Neuronal stem cell (in vitro differentiated cells): ENCODE measurements around the gene MT4.

Experiments
- DNase-seq: peaks from one replicate; pipeline ENCODE4 v3.0.0-alpha.2; 2013; ENCODE audit warnings: low spot score
- H2AFZ ChIP-seq: one replicate; pipeline ENCODE4 v1.6.1; 2013; ENCODE audit warnings: mild to moderate bottlenecking, low read length, inconsistent platforms
- H2AK5ac ChIP-seq: 2 replicates; pipeline ENCODE4 v1.6.1; 2013; ENCODE audit warnings: low read depth, mild to moderate bottlenecking, inconsistent platforms, low read length, moderate library complexity, mixed read lengths
- H2BK120ac ChIP-seq: 2 replicates; pipeline ENCODE4 v1.6.1; 2013; ENCODE audit warnings: low read depth, mild to moderate bottlenecking, inconsistent platforms, low read length, moderate library complexity, mixed read lengths
- H2BK12ac ChIP-seq: one replicate; pipeline ENCODE4 v1.6.1; 2013; ENCODE audit warnings: low read length, inconsistent platforms
- H2BK15ac ChIP-seq: 2 replicates; pipeline ENCODE4 v1.6.1; 2013; ENCODE audit warnings: mild to moderate bottlenecking, low read length, inconsistent platforms, mixed read lengths
- H2BK5ac ChIP-seq: one replicate; pipeline ENCODE4 v1.6.1; 2013; ENCODE audit warnings: inconsistent platforms, mild to moderate bottlenecking, low read length, moderate library complexity
- H3K14ac ChIP-seq: one replicate; pipeline ENCODE4 v1.6.1; 2013; ENCODE audit warnings: low read length, inconsistent platforms
- H3K18ac ChIP-seq: 2 replicates; pipeline ENCODE4 v1.6.1; 2013; ENCODE audit warnings: low read length, inconsistent platforms
- H3K23ac ChIP-seq: 2 replicates; pipeline ENCODE4 v1.6.1; 2013; ENCODE audit warnings: low read depth, mild to moderate bottlenecking, mixed read lengths, low read length, inconsistent platforms; ENCODE audit not compliant: poor library complexity
- H3K27ac ChIP-seq: replicated peaks from 3 replicates; pipeline ENCODE4 v1.5.1; 2013; ENCODE audit warnings: low read length, inconsistent platforms
- H3K27me3 ChIP-seq, 3 experiments: 2 replicates each; pipeline ENCODE4 v1.6.1; 2013; ENCODE audit warnings: low read length in 3 of 3, mild to moderate bottlenecking in 2 of 3, inconsistent platforms in 1 of 3, low read depth in 1 of 3, mixed read lengths in 1 of 3, moderate library complexity in 1 of 3; ENCODE audit not compliant: control insufficient read depth in 3 of 3, insufficient read depth in 3 of 3
- H3K36me3 ChIP-seq, 2 donors: replicated peaks in 1 of 2; 2 replicates each; pipeline ENCODE4 v1.6.1; 2013; ENCODE audit warnings: low read length in 2 of 2; ENCODE audit not compliant: control insufficient read depth in 2 of 2, insufficient read depth in 2 of 2
- H3K4ac ChIP-seq: 2 replicates; pipeline ENCODE4 v1.6.1; 2013; ENCODE audit warnings: inconsistent platforms, mild to moderate bottlenecking, low read length, moderate library complexity
- H3K4me1 ChIP-seq, 2 donors: 1 replicate in 1 of 2; 2 replicates in 1 of 2; pipeline ENCODE4 v1.6.1; 2013; ENCODE audit warnings: low read length in 2 of 2, low read depth in 1 of 2; ENCODE audit not compliant: control insufficient read depth in 2 of 2, insufficient read depth in 1 of 2
- H3K4me2 ChIP-seq: one replicate; pipeline ENCODE4 v1.6.1; 2013; ENCODE audit warnings: mild to moderate bottlenecking, low read length, inconsistent platforms; ENCODE audit not compliant: insufficient read depth, poor library complexity, severe bottlenecking
- H3K4me3 ChIP-seq, 2 donors: 2 replicates each; pipeline ENCODE4 v1.5.1; 2013; ENCODE audit warnings: low read length in 2 of 2, mild to moderate bottlenecking in 2 of 2, inconsistent platforms in 1 of 2, moderate library complexity in 1 of 2
- H3K79me1 ChIP-seq: one replicate; pipeline ENCODE4 v1.6.1; 2013; ENCODE audit warnings: low read depth, mild to moderate bottlenecking, inconsistent platforms, low read length, moderate library complexity
- H3K9ac ChIP-seq: one replicate; pipeline ENCODE4 v1.6.1; 2013; ENCODE audit warnings: mild to moderate bottlenecking, low read depth, low read length, inconsistent platforms; ENCODE audit not compliant: poor library complexity
- H3K9me3 ChIP-seq, 2 donors: replicated peaks in 1 of 2; 2 replicates each; pipeline versions ENCODE3 to v1.6.1; 2013; ENCODE audit warnings: low read length in 2 of 2, mild to moderate bottlenecking in 2 of 2, inconsistent platforms in 1 of 2, low read depth in 1 of 2, mixed read lengths in 1 of 2, moderate library complexity in 1 of 2; ENCODE audit not compliant: control insufficient read depth in 2 of 2, insufficient read depth in 1 of 2
- H4K8ac ChIP-seq: one replicate; pipeline ENCODE4 v1.6.1; 2013; ENCODE audit warnings: low read depth, mild to moderate bottlenecking, inconsistent platforms, low read length, moderate library complexity
- H4K91ac ChIP-seq: one replicate; pipeline ENCODE4 v1.6.1; 2013; ENCODE audit warnings: low read length, low read depth, mild to moderate bottlenecking, inconsistent platforms; ENCODE audit not compliant: poor library complexity
- WGBS, 2 donors: extraction: QIAGEN DNeasy Blood & Tissue Kit; methylation state at CpG; one replicate each; pipeline ENCODE4 v1.1.7; 2013; ENCODE audit warnings: missing lambda C conversion rate in 2 of 2, mixed read lengths in 1 of 2; ENCODE audit not compliant: insufficient read length in 2 of 2, insufficient replicate concordance in 1 of 2; ENCODE audit errors: extremely low coverage in 2 of 2; 5-methylcytosine and 5-hydroxymethylcytosine counted together

The MT4 gene

GRCh38 chr16:56519459-56520250, 45.2 kb upstream of the MT4 start, which contains the start of gene BBS2:
BBS2 (minus strand) TSS chr16:56520024; CDS start chr16:56519862, 162 bp downstream.
- H2BK15ac ChIP-seq = no peak within 1 kb of the TSS
- H2AK5ac ChIP-seq = no peak within 1 kb of the TSS
- H2BK5ac ChIP-seq = peak within 1 kb of the TSS; percentile 98
- H3K14ac ChIP-seq = peak within 1 kb of the TSS; percentile 78
- H3K36me3 ChIP-seq = no peaks in the 10 kb centered on the region
- H3K27me3 ChIP-seq = no peaks in the 10 kb centered on the region
- peak within 1 kb of the TSS; percentile 72 for H3K4me2 ChIP-seq
- peak within 1 kb of the TSS; percentile 90 for H3K27ac ChIP-seq
- no peak within 1 kb of the TSS for H3K4ac ChIP-seq
- WGBS, 2 donors = no CpG with 5 or more reads among the region's 65 CpGs
- peak within 1 kb of the TSS; percentile 98 for H3K18ac ChIP-seq
- H2AFZ ChIP-seq = peak within 1 kb of the TSS; percentile 100
- H3K79me1 ChIP-seq = no peaks in the 10 kb centered on the region
- H3K4me1 ChIP-seq = peaks cover 1 to 3% of the 10 kb centered on the region in 2 donors
- peak within 1 kb of the TSS; percentile 92 for H3K23ac ChIP-seq
- DNase-seq = peak; percentile 72
- H3K4me3 ChIP-seq = peak within 1 kb of the TSS; percentile 95 to 98
- H3K9me3 ChIP-seq = no peaks in the 10 kb centered on the region
- peak within 1 kb of the TSS; percentile 92 for H4K8ac ChIP-seq
- H3K9ac ChIP-seq = peak within 1 kb of the TSS; percentile 93
- no peak within 1 kb of the TSS for H2BK12ac ChIP-seq
- H4K91ac ChIP-seq = no peak within 1 kb of the TSS
- H2BK120ac ChIP-seq = no peak within 1 kb of the TSS

GRCh38 chr16:56520251-56520577, 44.7 kb upstream of the MT4 start:
- Histone ChIP-seq H3K4me3 (peak overlapping the region in 1 of 2 donors; percentile 95), H3K14ac (no peak overlapping the region), H3K4ac (no peak overlapping the region), H3K27ac (no peak overlapping the region), H4K91ac (no peak overlapping the region), H3K79me1 (no peaks in the 10 kb centered on the region), H3K23ac (no peak overlapping the region), H2BK120ac (no peak overlapping the region), H4K8ac (no peak overlapping the region), H2AFZ (peak overlapping the region; percentile 100), H2BK15ac (no peak overlapping the region), H3K4me1 (peaks cover 1 to 3% of the 10 kb centered on the region in 2 donors), H3K9me3 (no peaks in the 10 kb centered on the region), H2BK5ac (no peak overlapping the region), H3K4me2 (peak overlapping the region; percentile 72), H3K36me3 (no peaks in the 10 kb centered on the region), H3K27me3 (no peaks in the 10 kb centered on the region), H3K18ac (no peak overlapping the region), H2AK5ac (no peak overlapping the region), H2BK12ac (no peak overlapping the region), H3K9ac (no peak overlapping the region)
- no peak for DNase-seq
- no CpG with 5 or more reads among the region's 4 CpGs for WGBS, 2 donors

GRCh38 chr16:56525236-56525635, 39.6 kb upstream of the MT4 start:
- no peaks in the 10 kb centered on the region for H3K36me3 ChIP-seq
- no peak overlapping the region for H3K4me2 ChIP-seq
- DNase-seq = no peak
- no peaks in the 10 kb centered on the region for H3K9me3 ChIP-seq
- no peak overlapping the region for H4K91ac ChIP-seq
- no peak overlapping the region for H3K4ac ChIP-seq
- H3K14ac ChIP-seq = no peak overlapping the region
- no peak overlapping the region for H3K9ac ChIP-seq
- no peak overlapping the region for H2AK5ac ChIP-seq
- H3K79me1 ChIP-seq = no peaks in the 10 kb centered on the region
- no peak overlapping the region for H2BK5ac ChIP-seq
- no CpG with 5 or more reads among the region's 9 CpGs for WGBS, 2 donors
- H3K4me3 ChIP-seq = no peak overlapping the region
- H3K23ac ChIP-seq = no peak overlapping the region
- H3K27me3 ChIP-seq = peaks cover 0 to 33% (median 3%) of the 10 kb centered on the region in 3 experiments
- no peak overlapping the region for H2BK12ac ChIP-seq
- no peak overlapping the region for H2AFZ ChIP-seq
- no peak overlapping the region for H2BK15ac ChIP-seq
- H3K18ac ChIP-seq = no peak overlapping the region
- no peak overlapping the region for H2BK120ac ChIP-seq
- H3K4me1 ChIP-seq = peaks cover 0 to 1% of the 10 kb centered on the region in 2 donors
- H3K27ac ChIP-seq = no peak overlapping the region
- no peak overlapping the region for H4K8ac ChIP-seq

- no peak for DNase-seq
- Histone ChIP-seq H2AK5ac (no peak overlapping the region), H3K4me2 (no peak overlapping the region), H3K27me3 (peaks cover 0 to 28% (median 4%) of the 10 kb centered on the region in 3 experiments), H3K14ac (no peak overlapping the region), H2BK5ac (no peak overlapping the region), H2BK12ac (no peak overlapping the region), H3K36me3 (no peaks in the 10 kb centered on the region), H4K8ac (no peak overlapping the region), H3K9me3 (peaks cover 0 to 2% of the 10 kb centered on the region in 2 donors), H3K4me3 (no peak overlapping the region), H2BK120ac (no peak overlapping the region), H3K23ac (no peak overlapping the region), H2BK15ac (no peak overlapping the region), H3K4me1 (no peaks in the 10 kb centered on the region), H3K9ac (no peak overlapping the region), H3K18ac (no peak overlapping the region), H3K79me1 (no peaks in the 10 kb centered on the region), H4K91ac (no peak overlapping the region), H3K27ac (no peak overlapping the region), H2AFZ (no peak overlapping the region), H3K4ac (no peak overlapping the region)
- WGBS, 2 donors = no CpG with 5 or more reads among the region's 1 CpG
Observed at GRCh38 chr16:56530872-56531271, 34.0 kb upstream of the MT4 start.
